HL-60 (cell line): ENCODE measurements around the gene TMEM87B.

Experiments
- DNase-seq, 2 experiments: peaks; one replicate each; pipeline ENCODE4 v3.0.0-alpha.2; 2010 to 2020; ENCODE audit warnings: low read depth in 1 of 2, low spot score in 1 of 2
- H3K27ac ChIP-seq: fragments of 250-450 bp; sonication (Bioruptor Pico); replicated peaks from 2 replicates; pipeline ENCODE4 v1.5.1; 2020; ENCODE audit warnings: mild to moderate bottlenecking, moderate library complexity
- H3K27me3 ChIP-seq: fragments of 250-450 bp; sonication (Bioruptor Pico); 2 replicates; pipeline ENCODE4 v1.5.1; 2021; ENCODE audit warnings: mild to moderate bottlenecking, moderate library complexity; ENCODE audit not compliant: insufficient read depth, poor library complexity, severe bottlenecking
- H3K4me3 ChIP-seq: replicated peaks from 2 replicates; pipeline ENCODE4 v1.5.1; 2011; ENCODE audit warnings: mild to moderate bottlenecking, control low read depth, low read length; ENCODE audit not compliant: insufficient read depth
- CTCF ChIP-seq: IDR thresholded peaks from one replicate; pipeline ENCODE4 v1.5.1; 2011; ENCODE audit warnings: low read length, control low read depth, inconsistent platforms; ENCODE audit not compliant: insufficient read depth
- GABPA ChIP-seq: IDR thresholded peaks from 2 replicates; pipeline ENCODE4 v1.6.1; 2012; ENCODE audit warnings: low read depth
- POLR2AphosphoS5 ChIP-seq: IDR thresholded peaks from 2 replicates; pipeline ENCODE4 v1.6.1; 2012; ENCODE audit warnings: low read depth
- REST ChIP-seq: IDR thresholded peaks from 2 replicates; pipeline ENCODE4 v1.6.1; 2012; ENCODE audit warnings: low read depth; ENCODE audit not compliant: insufficient replicate concordance
- SPI1 ChIP-seq: IDR thresholded peaks from 2 replicates; pipeline ENCODE4 v1.6.1; 2012; ENCODE audit warnings: low read depth, mild to moderate bottlenecking, borderline replicate concordance

Gene TMEM87B

DNA sequence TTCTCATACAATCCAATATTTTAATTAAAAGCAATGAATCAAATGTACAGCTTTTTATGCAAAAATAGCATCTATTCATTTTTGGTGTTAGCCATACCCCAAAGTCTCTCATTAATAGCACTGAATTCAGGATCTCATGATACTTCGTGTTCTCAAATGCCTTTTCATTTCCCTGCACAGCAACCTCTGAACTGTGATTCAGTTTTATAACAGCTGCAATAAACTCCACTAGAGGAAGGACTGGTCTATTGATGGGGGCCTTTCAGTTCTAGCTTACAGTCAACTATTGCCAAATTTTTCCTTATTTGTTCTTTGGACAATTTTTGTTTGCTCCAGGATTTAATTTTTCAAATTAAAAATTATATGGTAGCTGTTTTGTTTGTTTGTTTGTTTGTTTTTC, 4.8 kb upstream of the TMEM87B start:
- Histone ChIP-seq H3K4me3 (no peak overlapping the region), H3K27ac (no peak overlapping the region), H3K27me3 (no peaks in the 10 kb centered on the region)
- no peak for DNase-seq
- TF ChIP-seq CTCF (no peak), POLR2AphosphoS5 (no peak)

- no peaks in the 10 kb centered on the region for H3K27me3 ChIP-seq
- peak; percentile 70 to 95 for DNase-seq
- H3K27ac ChIP-seq = peak overlapping the region; percentile 51
- H3K4me3 ChIP-seq = peak overlapping the region; percentile 71
- TF ChIP-seq CTCF (no peak), POLR2AphosphoS5 (no peak), SPI1 (no peak; the same call in 1 of the 2 replicates), GABPA (no peak), REST (no peak)
Observed at GRCh38 chr2:112053917-112054846, 887 bp upstream of the TMEM87B start.

DNA sequence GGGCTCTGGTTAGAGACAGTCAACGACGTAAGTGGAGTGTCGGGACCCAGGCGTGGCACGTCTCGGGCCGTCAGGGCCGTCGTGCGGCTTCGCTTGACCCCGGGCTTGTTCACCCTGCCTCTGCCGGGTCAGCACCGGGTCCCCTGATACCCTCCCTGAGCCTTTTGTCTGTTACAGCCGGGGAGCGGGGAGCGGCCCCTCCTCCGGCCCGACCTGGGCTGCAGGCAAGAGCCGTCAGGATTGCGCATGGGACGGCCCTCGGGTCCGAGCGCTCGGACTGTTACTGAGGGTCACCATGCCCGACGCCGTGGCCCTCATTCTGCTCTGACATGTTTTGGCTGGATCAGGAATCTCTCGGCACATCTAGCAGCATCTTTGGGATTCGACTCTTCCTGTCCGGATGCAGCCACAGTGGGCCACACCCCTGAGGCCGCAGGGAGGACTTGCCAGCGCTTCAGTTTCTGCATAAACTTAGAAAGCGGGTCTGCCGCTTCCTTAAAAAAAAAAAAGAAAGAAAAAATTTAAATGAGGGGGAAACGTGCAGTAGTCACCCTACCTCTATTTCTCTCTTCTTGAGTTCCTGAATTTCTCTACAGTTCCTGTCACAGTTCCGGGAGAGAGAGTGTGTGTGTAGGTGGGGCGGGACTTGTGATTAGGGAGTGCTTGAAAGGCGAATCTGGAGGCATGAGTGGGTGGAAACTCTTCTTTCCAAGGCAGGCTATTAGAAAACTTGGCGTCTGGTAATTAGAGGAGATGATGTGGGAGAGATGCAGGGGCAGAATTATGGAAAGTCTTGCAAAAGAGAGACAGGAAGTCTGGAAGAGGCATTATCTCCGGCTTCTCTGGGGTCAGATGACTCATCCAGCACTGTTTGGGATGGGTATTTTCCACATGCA, 909 bp downstream of the TMEM87B start:
- Histone ChIP-seq H3K27ac (peak overlapping the region; percentile 94), H3K27me3 (no peaks in the 10 kb centered on the region), H3K4me3 (peak overlapping the region; percentile 87)
- no peak for TF ChIP-seq POLR2AphosphoS5
- peak; percentile 35; the same call in 1 of the 2 replicates for TF ChIP-seq GABPA
- peak; percentile 84; the same call in 1 of the 2 replicates for TF ChIP-seq SPI1
- TF ChIP-seq CTCF = no peak
- peak; percentile 61 to 83 for DNase-seq

DNA sequence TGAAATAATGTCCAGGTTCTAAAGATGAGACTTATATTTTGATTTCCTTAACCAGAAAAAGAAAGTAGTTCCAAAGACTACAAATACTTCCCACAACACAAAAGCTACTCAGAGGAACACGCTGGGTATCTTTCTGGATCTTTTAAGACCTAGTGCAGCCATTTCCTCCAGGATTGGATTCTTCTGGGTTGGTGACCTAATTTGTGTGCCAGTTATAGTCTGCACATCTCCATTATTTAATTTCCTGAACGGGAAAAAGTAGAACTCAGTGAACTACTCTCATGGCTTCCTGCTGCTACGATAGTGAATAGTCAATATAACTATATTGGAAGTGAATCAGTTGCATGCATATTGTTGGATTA, 1.5 kb downstream of the TMEM87B start:
- Histone ChIP-seq H3K27ac (peak overlapping the region; percentile 94), H3K4me3 (peak overlapping the region; percentile 87), H3K27me3 (no peaks in the 10 kb centered on the region)
- no peak for TF ChIP-seq REST
- TF ChIP-seq POLR2AphosphoS5 = no peak
- no peak for TF ChIP-seq SPI1
- TF ChIP-seq CTCF = no peak
- no peak for TF ChIP-seq GABPA
- no peak for DNase-seq
